ENCODE results near the gene DMD. TPM values are rescaled to one million over a fixed set of nuclear protein-coding genes. Genes with fewer than 3 reads are reported as not detected.

The DMD gene
- total RNA-seq, 6 experiments from 2014 or later: 18.7 to 43.4 (median 32.9) TPM

DNA sequence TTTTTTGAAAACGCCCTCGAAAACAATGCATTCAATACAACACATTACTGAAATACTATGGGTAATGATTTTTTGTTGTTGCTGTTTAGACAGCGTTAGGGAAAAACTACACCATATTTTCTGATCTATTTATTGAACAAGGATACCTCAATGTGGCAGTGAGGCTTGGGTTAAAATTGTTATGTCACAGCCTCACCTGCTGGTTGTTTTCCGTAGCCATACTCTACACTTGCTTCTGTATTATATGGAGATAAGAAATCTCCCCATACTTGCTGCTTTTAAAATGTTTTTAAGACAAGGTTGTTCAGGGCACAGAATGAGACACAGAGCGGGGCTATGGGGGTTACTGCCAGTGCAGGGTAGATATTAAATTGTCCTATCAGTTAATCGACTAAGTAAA, 1917.9 kb downstream of the DMD start:
- Histone ChIP-seq H3K9me3 (no peaks in the 10 kb centered on the region), H3K27ac (no peak overlapping the region), H3K4me1 (no peaks in the 10 kb centered on the region), H3K36me3 (no peaks in the 10 kb centered on the region), H3K27me3 (no peaks in the 10 kb centered on the region), H3K4me3 (no peak overlapping the region)
- whole genome bisulfite sequencing (ENCODE audit: insufficient coverage, low coverage, low lambda C conversion rate, missing lambda C conversion rate): 59% methylated on average over 6 of the region's 6 CpGs
- ATAC-seq (no peak), DNase-seq (no peak)
- intact Hi-C loops (cut with DNase I): no loop called here
- no peak for TF ChIP-seq POLR2A (IDR thresholded peaks at IDR 0.05)
- TF ChIP-seq, protein P1, sequence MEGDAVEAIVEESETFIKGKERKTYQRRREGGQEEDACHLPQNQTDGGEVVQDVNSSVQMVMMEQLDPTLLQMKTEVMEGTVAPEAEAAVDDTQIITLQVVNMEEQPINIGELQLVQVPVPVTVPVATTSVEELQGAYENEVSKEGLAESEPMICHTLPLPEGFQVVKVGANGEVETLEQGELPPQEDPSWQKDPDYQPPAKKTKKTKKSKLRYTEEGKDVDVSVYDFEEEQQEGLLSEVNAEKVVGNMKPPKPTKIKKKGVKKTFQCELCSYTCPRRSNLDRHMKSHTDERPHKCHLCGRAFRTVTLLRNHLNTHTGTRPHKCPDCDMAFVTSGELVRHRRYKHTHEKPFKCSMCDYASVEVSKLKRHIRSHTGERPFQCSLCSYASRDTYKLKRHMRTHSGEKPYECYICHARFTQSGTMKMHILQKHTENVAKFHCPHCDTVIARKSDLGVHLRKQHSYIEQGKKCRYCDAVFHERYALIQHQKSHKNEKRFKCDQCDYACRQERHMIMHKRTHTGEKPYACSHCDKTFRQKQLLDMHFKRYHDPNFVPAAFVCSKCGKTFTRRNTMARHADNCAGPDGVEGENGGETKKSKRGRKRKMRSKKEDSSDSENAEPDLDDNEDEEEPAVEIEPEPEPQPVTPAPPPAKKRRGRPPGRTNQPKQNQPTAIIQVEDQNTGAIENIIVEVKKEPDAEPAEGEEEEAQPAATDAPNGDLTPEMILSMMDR (IDR thresholded peaks at IDR 0.05): peak in 2 of 4 donors; percentile 3 to 9

DNA sequence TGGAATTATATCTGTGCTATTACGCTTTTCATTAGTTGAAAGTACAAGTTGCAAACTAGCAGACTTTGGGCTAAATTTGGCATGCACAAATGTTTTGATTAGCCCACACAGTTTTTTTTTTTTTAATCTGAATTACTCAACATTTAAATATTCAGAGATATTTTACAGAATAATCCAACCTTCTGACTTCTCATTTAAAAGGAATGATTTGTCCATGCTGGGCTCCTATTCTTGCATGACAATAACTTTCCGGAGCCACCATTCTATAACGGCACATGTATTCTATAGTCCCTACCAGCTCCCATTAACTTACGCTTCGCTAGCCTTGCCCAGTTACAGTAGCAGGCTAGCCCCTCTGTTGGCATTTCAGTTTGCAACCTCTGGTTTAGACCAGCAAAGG, 1920.2 kb downstream of the DMD start:
- Histone ChIP-seq H3K9me3 (no peaks in the 10 kb centered on the region), H3K36me3 (no peaks in the 10 kb centered on the region), H3K4me3 (no peak overlapping the region), H3K27ac (no peak overlapping the region), H3K27me3 (no peaks in the 10 kb centered on the region), H3K4me1 (no peaks in the 10 kb centered on the region)
- intact Hi-C loops (cut with DNase I): no loop called here
- DNase-seq (no peak), ATAC-seq (no peak)
- no peak for TF ChIP-seq POLR2A (IDR thresholded peaks at IDR 0.05)
- TF ChIP-seq, protein P1 (IDR thresholded peaks at IDR 0.05): no peak
- WGBS (ENCODE audit: insufficient coverage, low coverage, low lambda C conversion rate, missing lambda C conversion rate): 73% methylated on average over 4 of the region's 5 CpGs

- DNase-seq: peak in 1 of 3 donors; percentile 57
- no peak for TF ChIP-seq POLR2A (IDR thresholded peaks at IDR 0.05)
- TF ChIP-seq, protein P1 (IDR thresholded peaks at IDR 0.05): no peak
- no peaks in the 10 kb centered on the region for H3K27me3 ChIP-seq
- peak; percentile 46 to 72 (median 59) for ATAC-seq
- no peaks in the 10 kb centered on the region for H3K9me3 ChIP-seq
- H3K36me3 ChIP-seq: no peaks in the 10 kb centered on the region
- WGBS (ENCODE audit: insufficient coverage, low coverage, low lambda C conversion rate, missing lambda C conversion rate): 26% methylated on average over 4 of the region's 4 CpGs
- H3K27ac ChIP-seq: no peak overlapping the region
- no peaks in the 10 kb centered on the region for H3K4me1 ChIP-seq
- intact Hi-C loops (cut with DNase I): no loop called here
- peak overlapping the region in 1 of 3 donors; percentile 3 for H3K4me3 ChIP-seq
Measured at GRCh38 chrX:31287861-31288260, 1923.5 kb downstream of the DMD start.

DNA sequence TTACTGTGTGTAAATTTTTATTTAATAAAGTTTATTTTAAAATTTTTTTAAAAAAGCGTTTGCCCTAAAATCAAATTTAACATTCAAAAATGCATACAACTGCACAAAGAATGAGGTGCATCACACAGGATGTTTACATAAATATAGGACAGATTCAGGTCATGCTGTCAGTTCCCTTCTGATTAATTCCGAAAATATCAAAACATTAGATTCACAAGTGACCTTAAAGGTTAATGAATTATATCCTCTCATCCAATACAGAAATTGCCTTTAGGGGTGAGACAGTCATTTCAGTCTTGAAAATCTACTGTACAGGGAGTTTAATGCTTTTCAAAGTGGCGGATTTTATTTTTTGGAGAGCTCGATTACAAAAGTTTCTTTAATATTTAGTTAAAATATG, 1930.8 kb downstream of the DMD start:
- no peaks in the 10 kb centered on the region for H3K4me1 ChIP-seq
- WGBS (ENCODE audit: insufficient coverage, low coverage, low lambda C conversion rate, missing lambda C conversion rate): 47% methylated on average over 4 of the region's 4 CpGs

More for the DNA sequence above, 1930.8 kb downstream of the DMD start:
- H3K4me3 ChIP-seq: no peak overlapping the region
- intact Hi-C loops (cut with DNase I): no loop called here
- no peaks in the 10 kb centered on the region for H3K36me3 ChIP-seq
- ATAC-seq (no peak), DNase-seq (no peak)
- H3K27ac ChIP-seq: no peak overlapping the region
- H3K9me3 ChIP-seq: no peaks in the 10 kb centered on the region
- TF ChIP-seq, protein P1 (IDR thresholded peaks at IDR 0.05): no peak
- no peak for TF ChIP-seq POLR2A (IDR thresholded peaks at IDR 0.05)
- no peaks in the 10 kb centered on the region for H3K27me3 ChIP-seq
